22Rv1 (cell line): Measurements from ENCODE around the gene NXT1.

Source experiments
- H3K27ac ChIP-seq: fragments of 450-650 bp; 2 replicates; pipeline ENCODE4 v1.5.1; 2017
- CTCF ChIP-seq: fragments of 450-650 bp; IDR thresholded peaks from 2 replicates; pipeline ENCODE4 v1.5.1; 2017; ENCODE audit warnings: mild to moderate bottlenecking
- ZFX ChIP-seq: fragments of 450-650 bp; IDR thresholded peaks from 2 replicates; pipeline ENCODE4 v1.6.1; 2017; ENCODE audit warnings: antibody characterized with exemption, borderline replicate concordance

The NXT1 gene

GRCh38 chr20:23350196-23350903 lies at the start of gene NXT1:
Gene NXT1 (plus strand): TSS chr20:23350791. CDS start chr20:23354042, 3,251 bp downstream.
- H3K27ac ChIP-seq: peak within 1 kb of the TSS; percentile 90

GRCh38 chr20:23301436-23302050 lies 49.0 kb upstream of the NXT1 start:
- no peak overlapping the region for H3K27ac ChIP-seq
- TF ChIP-seq ZFX: no peak
- no peak for TF ChIP-seq CTCF

More at GRCh38 chr20:23350196-23350903, at the start of gene NXT1:
- TF ChIP-seq ZFX (no peak), CTCF (peak; percentile 12; the same call in 1 of the 2 replicates)

GRCh38 chr20:23302386-23302785 lies 48.2 kb upstream of the NXT1 start:
- H3K27ac ChIP-seq: no peak overlapping the region
- TF ChIP-seq ZFX: no peak
- no peak for TF ChIP-seq CTCF

- H3K27ac ChIP-seq: no peak overlapping the region
- no peak for TF ChIP-seq ZFX
- no peak for TF ChIP-seq CTCF
Measured at GRCh38 chr20:23302801-23303200, 47.8 kb upstream of the NXT1 start.

- no peak for TF ChIP-seq ZFX
- no peak for TF ChIP-seq CTCF
- H3K27ac ChIP-seq: no peak overlapping the region
Measured at GRCh38 chr20:23303325-23304102, 47.1 kb upstream of the NXT1 start.

- TF ChIP-seq ZFX (no peak), CTCF (no peak)
- no peak overlapping the region for H3K27ac ChIP-seq
Measured at GRCh38 chr20:23304616-23305015, 46.0 kb upstream of the NXT1 start.
